K562 (cell line): Measurements from ENCODE around the gene PSMD8. TPM values are rescaled to one million over a fixed set of nuclear protein-coding genes. Genes with fewer than 3 reads are reported as not detected.

Source experiments
- ASH1L ChIP-seq: fragments of 450-650 bp; IDR thresholded peaks from 2 replicates; pipeline ENCODE4 v1.6.1; 2018; ENCODE audit warnings: borderline replicate concordance, mild to moderate bottlenecking, low read depth; ENCODE audit not compliant: partially characterized antibody
- FOXP1 ChIP-seq: sonication (generic); formaldehyde crosslinking; IDR thresholded peaks from 2 replicates; pipeline ENCODE4 v1.8.0; 2022; ENCODE audit warnings: mild to moderate bottlenecking, missing genetic modification reagents
- HDAC3 ChIP-seq: fragments of 450-650 bp; IDR thresholded peaks from 2 replicates; pipeline ENCODE4 v1.6.1; 2018; ENCODE audit warnings: borderline replicate concordance, mild to moderate bottlenecking, moderate library complexity; ENCODE audit not compliant: partially characterized antibody
- MNT ChIP-seq, 2 experiments: fragments of 450-650 bp; conservative IDR thresholded peaks; 2 replicates each; pipeline ENCODE4 v1.6.1; 2017; ENCODE audit warnings: mild to moderate bottlenecking in 2 of 2, moderate library complexity in 2 of 2
- PBX2 ChIP-seq, 2 experiments: IDR thresholded peaks in 1 of 2; conservative IDR thresholded peaks in 1 of 2; 2 replicates each; pipeline ENCODE4 v1.6.1; 2016; ENCODE audit warnings: low read depth in 2 of 2, mild to moderate bottlenecking in 1 of 2, missing compliant biosample characterization in 1 of 2, missing genetic modification characterization in 1 of 2, moderate library complexity in 1 of 2
- PML ChIP-seq: IDR thresholded peaks from 2 replicates; pipeline ENCODE4 v1.6.1; 2012; ENCODE audit warnings: low read length, inconsistent platforms
- RNF219 ChIP-seq: fragments of 250-450 bp; sonication (Bioruptor Pico); IDR thresholded peaks from 2 replicates; pipeline ENCODE4 v1.5.0; 2022; ENCODE audit warnings: mild to moderate bottlenecking
- ZNF165 ChIP-seq: fragments of 250-450 bp; sonication (Bioruptor Pico); IDR thresholded peaks from 2 replicates; pipeline ENCODE4 v1.4.0; 2020; ENCODE audit warnings: borderline replicate concordance
- polyA plus RNA-seq, 8 experiments: library from polyadenylated mRNA; depleted of rRNA in 4 of 8; stranded (reverse) in 5 of 8; unstranded in 3 of 8; fragments of >200 nt; fragmentation: Nextera tagmentation in 2 of 8; fragmentation: Illumina TruSeq in 1 of 8; extraction: Ambion mirVana in 2 of 8; extraction: Trizol in 1 of 8; gene quantifications; 2 replicates each; pipeline versions ENCODE4 v1.2.1 to v1.2.3, GENCODE V29; 2011 to 2014; ENCODE audit warnings: inconsistent platforms in 1 of 8, missing spikeins in 1 of 8
- total RNA-seq, 7 experiments: library from RNA; depleted of rRNA in 6 of 7; stranded (reverse); fragments of >200 nt in 6 of 7; fragmentation: Illumina TruSeq in 2 of 7; extraction: Trizol in 2 of 7; gene quantifications; 2 replicates each; pipeline versions ENCODE4 v1.2.1 to v1.2.3, GENCODE V29; 2011 to 2021; ENCODE audit warnings: low replicate concordance in 1 of 7

The PSMD8 gene
- total and polyA plus RNA-seq, 9 of the 15 experiments (the other 6 are each of a cell fraction or from before 2014, with no cell fraction given): 130 to 583 (median 315) TPM

GRCh38 chr19:38386971-38387549, 12.7 kb downstream of the PSMD8 start (continued):
- TF ChIP-seq PBX2 (CRISPR knock-in tag; IDR thresholded peaks at IDR 0.05; ENCODE audit: low read depth) (no peak), PBX2 (tag; conservative IDR thresholded peaks at IDR 0.05; ENCODE audit: low read depth) (no peak), FOXP1 (CRISPR knock-in tag) (0 out of 2 replicates have a peak, but pooled peaks have one; percentile 55), HDAC3 (no peak), ASH1L (no peak), ZNF165 (CRISPR knock-in tag) (no peak), MNT (conservative IDR thresholded peaks at IDR 0.05) (0 out of 4 replicates have a peak, but pooled peaks of 1 of the 2 experiments have one; percentile 31), PML (no peak), RNF219 (CRISPR knock-in tag) (no peak)
